HG02870 (cell line): ENCODE data around the gene FAM20A.
"Not testable (repeated sequence)": the region's sequence is repeated elsewhere in the genome, so short reads cannot be mapped to it uniquely, and the experiment has no call there.

Source experiments
- ATAC-seq: cut with Tn5 transposase; IDR thresholded peaks from one replicate; pipeline ENCODE4 v1.9.1; 2021; ENCODE audit warnings: mild to moderate bottlenecking, moderate library complexity; ENCODE audit not compliant: unreplicated experiment

FAM20A gene

DNA sequence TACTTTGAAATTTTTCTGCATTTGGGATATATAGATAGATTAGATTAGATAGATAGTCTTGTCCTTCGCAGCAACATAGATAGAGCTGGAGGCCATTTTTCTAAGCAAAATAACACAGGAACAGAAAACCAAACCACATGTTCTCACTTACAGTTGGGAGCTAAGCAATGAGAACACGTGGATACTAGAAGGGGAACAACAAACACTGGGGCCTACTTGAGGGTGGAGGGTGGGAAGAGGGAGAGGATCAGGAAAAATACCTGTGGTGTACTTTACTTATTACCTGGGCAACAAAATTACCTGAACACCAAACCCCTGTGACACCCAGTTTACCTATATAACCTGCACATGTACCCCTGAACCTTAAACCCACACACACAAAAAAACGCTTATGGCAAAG lies 74.6 kb downstream of the FAM20A start:
- ATAC-seq = no peak

DNA sequence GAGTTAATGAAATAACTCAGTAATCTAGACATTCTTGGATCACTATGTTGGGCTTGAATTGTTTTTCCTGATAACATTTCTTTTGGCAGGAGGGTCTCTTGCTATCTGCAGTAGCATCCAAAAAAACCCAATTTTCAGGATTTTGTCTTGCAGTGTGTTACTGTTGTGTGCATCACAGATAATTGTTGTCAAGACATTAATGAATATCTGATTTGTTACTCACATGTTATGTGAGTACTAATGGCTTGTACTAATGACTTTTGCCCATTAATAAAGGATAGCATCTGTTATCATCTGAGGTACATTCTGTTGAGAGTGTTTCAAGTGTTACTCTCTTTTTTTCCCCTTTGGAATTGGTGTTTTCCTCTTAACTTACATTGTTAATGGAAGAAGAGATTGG lies 78.9 kb downstream of the FAM20A start:
- no peak for ATAC-seq

DNA sequence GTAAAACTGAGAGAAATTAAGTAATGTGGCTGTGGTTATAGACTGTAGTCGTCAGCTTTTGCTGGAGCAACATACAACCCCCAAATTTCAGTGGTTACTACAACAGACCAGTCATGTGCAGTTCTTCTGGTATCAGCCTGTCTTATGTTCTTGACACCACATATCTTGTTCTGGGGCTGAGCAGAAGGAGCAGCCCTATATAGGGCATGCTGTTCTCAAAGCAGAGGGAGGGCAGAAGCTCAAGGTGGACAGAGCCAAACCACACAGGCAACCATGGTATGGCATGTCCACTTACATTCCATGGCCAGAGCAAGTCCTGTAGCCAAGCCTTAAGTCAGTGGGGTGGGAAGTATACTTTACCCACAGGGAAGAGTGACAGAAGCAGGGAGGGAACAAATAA lies 81.3 kb downstream of the FAM20A start:
- ATAC-seq = no peak

DNA sequence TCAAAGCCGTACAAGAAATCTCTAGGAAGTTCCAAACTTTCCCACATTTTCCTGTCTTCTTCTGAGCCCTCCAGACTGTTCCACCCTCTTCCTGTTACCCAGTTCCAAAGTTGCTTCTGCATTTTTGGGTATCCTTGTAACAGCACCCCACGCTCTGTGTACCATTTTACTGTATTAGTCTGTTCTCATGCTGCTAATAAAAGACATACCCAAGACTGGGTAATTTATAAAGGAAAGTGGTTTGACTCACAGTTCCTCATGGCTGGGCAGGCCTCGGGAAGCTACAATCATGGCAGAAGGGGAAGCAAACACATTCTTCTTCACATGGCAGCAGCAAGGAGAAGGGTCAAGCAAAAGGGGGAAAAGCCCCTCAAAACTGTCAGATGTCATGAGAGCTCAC lies 82.1 kb downstream of the FAM20A start:
- ATAC-seq = not testable (repeated sequence)

DNA sequence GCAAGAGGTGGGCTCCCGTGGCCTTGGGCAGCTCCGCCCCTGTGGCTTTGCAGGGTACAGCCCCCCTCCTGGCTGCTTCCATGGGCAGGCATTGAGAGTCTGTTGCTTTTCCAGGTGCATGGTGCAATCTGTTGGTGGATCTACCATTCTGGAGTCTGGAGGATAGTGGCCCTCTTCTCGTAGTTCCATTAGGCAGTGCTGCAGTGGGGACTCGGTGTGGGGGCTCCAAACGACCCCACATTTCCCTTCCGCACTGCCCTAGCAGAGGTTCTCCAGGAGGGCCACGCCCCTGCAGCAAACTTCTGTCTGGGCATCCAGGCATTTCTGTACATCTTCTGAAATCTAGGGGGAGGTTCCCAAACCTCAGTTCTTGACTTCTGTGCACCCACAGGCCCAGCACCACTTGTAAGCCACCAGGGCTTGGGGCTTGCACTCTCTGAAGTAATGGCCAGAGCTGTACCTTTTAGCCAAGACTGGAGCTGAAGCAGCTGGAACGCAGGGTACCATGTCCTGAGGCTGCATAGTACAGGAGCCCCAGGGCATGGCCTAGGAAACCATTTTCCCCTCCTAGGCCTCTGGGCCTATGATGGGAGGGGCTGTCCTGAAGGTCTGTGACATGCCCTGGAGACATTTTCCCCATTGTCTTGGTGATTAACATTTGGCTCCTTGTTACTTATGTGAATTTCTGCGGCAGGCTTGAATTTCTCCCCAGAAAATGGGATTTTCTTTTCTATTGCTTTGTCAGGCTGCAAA lies 82.9 kb downstream of the FAM20A start:
- no peak for ATAC-seq

DNA sequence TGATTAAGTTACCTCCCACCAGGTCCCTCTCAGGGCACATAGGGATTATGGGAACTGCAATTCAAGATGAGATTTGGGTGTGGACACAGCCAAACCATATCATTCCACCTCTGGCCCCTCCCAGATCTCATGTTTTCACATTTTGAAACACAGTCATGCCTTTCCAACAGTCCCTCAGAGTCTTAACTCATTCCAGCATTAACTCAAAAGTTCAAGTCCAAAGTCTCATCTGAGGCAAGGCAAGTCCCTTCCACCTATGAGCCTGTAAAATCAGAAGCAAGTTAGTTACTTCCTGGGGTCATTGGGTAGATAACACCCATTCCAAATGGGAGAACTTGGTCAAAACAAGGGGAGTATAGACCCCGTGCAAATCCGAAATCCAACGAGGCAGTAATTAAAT lies 83.6 kb downstream of the FAM20A start:
- ATAC-seq = not testable (repeated sequence)

DNA sequence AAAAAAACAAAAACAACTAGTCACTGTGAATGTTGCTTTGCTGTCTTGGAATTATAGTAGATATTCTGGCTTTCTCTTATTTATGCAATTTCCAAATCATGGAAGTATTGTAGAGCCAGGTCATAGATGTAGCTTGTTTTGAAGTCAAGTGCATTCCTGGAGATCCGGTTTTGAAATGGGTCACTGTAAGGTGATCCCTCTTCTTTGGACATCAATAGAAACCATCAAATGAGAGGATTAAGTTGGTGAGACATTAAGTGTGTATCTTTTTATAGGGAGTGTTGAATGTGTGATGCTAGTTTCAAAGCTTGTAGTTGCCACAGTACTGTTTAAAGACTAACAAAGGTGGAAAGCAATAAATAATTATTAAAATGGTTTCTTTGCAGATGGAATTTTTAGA lies 84.4 kb downstream of the FAM20A start:
- no peak for ATAC-seq

DNA sequence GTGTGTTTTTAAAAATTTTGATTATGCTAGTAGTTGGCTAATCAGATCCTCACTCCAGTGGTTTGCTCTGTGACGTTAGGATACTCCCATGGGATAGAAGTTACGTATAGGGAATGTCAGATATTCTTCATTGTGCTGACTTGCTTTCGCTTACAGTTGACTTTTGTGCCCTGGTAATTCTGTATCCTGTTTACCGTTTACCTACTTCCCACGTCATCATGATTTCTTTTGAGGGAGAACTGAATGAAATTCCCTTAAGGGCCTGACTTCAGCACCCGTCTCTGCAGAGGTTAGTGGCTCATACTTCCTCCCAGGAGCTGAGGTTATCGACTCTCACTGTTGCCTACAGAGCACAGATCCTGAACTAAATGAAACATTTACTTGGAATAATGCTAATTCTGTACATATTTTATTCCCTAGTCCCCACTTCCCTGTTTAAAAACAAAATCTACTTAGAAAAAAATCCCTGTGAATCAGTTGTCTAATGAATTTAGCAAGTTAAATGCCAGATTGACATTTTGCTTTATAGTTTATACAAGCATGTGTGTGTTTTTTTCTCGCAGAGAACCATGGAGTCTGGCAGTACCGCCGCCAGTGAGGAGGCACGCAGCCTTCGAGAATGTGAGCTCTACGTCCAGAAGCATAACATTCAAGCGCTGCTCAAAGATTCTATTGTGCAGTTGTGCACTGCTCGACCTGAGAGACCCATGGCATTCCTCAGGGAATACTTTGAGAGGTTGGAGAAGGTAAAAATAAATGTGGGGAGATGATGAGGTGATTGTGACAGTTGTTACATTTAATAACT lies 86.1 kb downstream of the FAM20A start:
- no peak for ATAC-seq

DNA sequence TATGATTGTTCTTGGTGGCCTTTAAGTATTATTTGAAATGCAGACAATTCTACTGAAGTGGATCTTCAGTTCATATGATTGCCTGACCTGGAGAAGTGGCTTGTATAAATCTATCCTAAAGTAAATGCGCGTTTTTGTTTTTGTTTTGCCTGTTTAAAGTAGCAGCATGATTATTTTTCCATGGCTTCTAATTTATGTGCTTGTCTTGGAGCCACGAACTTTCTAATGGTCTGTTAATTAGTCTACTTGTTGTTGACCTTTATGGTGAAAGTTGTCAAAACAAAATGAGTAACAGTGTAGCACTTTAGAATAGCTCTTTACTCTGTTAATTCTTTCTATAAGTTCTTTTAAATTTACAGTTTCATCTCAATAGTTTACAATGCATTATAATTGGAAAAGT lies 87.2 kb downstream of the FAM20A start:
- no peak for ATAC-seq

DNA sequence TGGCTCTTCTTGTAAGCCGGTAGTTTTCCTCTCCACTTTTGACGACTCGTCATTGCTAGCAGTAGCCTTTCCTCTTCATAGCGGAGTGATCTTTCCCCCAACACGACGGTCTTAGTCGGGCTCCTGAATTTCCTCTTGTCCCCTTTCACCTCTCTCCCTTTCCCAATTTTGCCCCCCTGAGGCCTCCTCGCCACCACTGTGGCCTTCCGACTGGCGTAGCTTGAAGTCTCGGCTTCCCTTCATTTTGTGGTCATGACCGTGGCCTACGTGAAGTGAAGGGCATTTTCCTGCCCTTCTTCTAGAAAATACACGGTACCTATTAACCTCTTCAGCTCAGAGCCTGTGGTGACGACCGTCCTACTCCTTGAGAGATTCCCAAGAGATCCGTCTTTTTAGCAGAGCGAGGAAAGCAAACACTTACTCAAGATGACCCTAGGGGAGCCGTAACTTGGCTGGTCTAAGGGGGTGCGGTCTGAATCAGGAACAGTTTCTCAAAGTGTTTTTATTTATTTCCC lies 88.2 kb downstream of the FAM20A start:
- ATAC-seq = no peak

DNA sequence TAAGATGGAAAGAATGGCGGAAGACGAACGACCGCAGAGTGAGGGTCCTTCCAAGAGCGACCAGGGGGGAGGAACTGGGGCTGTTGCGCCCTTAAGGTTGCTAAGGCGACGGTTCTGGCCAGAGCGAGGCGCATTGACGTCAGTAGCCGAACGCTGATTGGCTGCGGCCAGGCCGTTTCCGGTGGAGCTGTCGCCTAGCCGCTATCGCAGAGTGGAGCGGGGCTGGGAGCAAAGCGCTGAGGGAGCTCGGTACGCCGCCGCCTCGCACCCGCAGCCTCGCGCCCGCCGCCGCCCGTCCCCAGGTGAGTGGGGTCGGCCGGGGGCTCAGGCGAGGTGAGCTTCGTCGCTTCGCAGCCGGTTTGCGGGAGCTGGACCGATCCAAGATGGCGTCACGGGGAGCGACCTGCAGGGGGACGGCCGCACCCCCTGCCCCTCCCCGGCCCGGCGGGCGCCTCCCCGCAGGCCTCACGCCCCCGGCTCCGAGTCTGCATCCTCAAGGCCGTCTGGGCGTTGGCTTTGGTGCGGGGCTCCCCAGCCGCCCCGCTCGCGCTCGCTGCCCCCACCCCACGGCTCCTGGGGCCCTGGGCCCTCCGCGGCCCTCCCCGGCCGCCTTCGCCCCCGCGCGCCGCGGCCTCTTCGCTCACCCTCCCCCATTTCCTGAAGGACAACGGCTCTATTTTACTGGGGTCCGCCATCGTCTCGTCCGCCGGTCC lies 88.8 kb downstream of the FAM20A start, which contains the start of gene PRKAR1A:
TSS of gene PRKAR1A (plus strand) at position 184 of the 713 bp plus-strand sequence. CDS start 2,970 bp downstream, outside the sequence.
- ATAC-seq = peak; percentile 88

DNA sequence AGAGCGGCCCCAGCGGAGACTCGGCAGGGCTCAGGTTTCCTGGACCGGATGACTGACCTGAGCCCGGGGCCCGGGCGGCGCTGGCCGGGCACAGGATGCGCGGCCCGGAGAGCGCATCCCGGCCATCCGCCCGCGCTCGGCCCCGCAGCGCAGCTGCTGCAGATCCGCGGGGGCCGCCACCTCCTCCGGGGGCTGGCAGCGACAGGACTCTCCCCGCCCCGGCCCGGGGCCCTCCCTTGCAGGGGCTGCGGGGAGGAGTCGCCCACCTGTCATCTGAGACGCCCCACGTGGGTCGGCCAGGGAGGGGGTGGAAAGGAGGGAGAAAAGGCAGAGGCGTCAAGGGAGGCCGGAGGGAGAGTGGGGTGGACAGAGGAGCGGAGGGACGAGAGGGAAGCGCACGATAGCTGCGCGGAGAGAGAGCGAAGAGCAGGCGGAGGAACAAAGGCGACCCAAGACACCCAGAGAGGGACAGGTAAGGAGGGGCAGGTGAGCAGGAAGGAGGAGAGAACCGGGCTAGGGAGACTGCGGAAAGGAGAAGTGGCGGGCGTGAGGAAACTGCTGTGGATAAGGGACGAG lies 89.4 kb downstream of the FAM20A start:
- peak; percentile 45 for ATAC-seq

DNA sequence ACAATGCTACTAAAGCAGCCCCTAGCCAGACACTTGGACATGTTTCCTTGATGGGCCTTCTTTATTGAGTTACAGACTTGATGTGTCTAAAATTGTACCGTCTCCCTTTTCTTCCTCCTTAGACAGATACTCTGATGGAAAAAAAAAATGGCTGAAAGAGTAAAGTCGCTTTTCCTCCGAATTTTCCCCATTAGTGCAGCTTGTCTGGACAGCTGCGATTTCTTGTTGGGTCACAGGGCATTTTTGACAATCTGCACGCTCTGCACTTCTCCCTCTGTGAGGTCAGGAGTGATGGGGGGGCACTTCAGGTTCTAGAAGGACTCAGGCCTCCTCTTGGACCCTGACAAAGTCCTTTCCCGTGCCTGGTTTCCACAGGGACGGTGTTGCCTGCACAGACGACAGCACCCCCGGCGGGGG lies 89.9 kb downstream of the FAM20A start:
- ATAC-seq = no peak

DNA sequence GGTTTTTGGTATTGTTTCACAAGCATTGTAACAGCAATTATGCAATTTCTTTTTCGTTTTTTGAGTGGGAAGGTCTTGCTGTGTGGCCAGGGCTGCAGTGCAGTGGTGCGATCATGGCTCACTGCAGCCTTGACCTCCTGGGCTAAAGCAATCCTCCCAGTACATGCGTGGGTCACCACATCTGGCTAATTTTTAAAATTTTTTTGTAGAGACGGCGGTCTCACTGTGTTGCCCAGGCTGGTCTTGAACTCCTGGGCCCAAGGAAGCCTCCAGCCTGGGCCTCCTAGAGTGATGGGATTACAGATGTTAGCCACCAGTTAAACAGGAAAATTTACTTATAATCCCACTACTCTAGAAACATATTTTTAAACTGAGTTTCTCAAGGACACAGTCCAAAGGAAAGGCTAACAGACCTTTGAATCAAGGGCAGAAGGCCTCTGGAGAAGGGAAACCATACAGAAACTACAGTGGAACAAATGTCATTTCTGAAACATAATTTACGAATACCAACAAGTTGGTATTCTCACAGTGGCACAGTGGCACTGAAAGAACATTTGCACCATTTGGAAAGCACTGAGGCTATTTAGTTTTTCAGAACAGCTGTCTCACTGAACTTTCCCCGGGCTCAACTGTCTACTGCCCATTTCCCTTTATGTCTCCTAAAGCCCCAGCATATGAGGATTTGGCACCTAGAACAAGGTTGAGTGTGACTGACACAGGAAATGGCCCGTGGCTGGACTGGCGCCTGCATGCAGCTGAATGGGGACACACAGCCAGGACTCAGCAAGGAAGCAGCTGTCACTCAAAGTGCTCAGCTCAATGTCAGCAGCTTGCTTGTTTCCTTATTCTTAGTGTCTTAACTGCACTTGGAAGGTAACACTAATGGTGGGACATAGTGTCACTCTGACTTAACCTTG lies 91.8 kb downstream of the FAM20A start:
- no peak for ATAC-seq

DNA sequence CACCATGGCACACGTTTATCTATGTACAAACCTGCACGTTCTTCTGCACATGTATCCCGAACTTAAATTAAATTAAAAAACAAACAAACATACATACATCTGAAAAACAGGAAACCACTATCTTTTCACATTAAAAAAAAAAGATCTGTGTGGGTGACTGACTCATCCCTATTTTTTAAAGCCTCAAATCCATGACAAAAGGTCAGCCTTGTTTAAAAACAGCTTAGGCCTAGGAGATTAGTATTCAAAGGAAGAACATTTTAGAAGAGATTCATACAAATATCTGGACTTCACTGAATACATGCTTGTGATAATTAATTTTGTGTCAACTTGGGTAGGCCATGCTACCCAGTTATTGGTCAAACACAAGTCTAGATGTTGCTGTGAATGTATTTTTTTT lies 93.6 kb downstream of the FAM20A start:
- ATAC-seq = no peak

DNA sequence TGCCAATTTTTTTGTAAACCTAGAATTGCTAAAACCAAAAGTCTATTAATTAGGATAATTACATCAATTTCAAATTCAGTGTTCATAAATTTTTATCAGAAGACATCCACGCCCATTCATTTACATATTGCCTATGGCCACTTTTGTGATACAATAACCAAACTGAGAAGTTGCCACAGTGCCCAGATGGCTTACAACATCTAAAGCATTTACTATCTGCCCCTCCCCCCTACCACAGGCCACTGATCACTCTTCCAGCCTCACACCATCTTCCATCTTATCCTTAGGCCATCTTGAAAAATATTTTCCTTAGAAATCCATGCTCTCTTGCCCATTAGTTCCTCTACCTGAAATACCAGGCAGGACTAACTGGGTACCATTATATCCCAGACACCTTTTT lies 95.2 kb downstream of the FAM20A start:
- no peak for ATAC-seq

DNA sequence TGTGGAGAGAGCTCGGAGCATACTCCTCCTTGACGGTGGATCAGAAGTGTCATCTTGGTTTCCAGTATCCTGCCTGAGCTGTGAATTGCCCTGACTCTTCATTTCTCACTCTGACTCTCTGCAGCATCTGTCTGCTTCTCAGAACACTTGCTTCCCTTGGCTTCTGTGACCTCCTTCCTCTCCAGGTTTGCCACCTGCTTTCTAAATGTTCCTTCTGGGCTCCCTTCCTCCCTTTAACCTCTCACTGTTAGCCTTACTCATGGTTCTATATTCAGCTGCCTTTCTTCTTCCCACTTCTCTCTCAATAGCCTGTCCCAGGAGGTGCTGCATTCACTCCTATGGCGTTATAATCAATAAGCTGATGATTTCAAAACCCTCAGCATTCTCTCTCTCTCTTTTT lies 100.1 kb downstream of the FAM20A start:
- ATAC-seq = no peak

DNA sequence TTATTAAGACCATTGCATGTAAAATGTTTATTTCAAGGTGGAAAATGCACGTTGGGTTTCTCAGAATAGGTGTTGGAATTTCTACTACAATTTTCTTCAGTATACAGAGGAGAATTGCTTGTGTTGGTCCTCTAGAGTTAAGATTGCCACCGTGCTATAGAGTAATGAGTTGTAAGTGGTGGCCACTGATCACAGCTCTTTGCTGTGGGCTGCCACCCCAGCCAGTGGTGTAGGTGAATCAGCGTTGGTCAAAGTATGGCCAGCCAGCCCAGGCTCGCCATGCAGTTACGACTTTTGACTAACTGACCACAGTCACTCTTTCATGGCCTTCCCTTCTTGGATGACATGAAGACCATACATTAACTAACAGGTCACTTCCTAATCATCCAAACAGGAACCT lies 101.6 kb downstream of the FAM20A start:
- ATAC-seq = no peak

DNA sequence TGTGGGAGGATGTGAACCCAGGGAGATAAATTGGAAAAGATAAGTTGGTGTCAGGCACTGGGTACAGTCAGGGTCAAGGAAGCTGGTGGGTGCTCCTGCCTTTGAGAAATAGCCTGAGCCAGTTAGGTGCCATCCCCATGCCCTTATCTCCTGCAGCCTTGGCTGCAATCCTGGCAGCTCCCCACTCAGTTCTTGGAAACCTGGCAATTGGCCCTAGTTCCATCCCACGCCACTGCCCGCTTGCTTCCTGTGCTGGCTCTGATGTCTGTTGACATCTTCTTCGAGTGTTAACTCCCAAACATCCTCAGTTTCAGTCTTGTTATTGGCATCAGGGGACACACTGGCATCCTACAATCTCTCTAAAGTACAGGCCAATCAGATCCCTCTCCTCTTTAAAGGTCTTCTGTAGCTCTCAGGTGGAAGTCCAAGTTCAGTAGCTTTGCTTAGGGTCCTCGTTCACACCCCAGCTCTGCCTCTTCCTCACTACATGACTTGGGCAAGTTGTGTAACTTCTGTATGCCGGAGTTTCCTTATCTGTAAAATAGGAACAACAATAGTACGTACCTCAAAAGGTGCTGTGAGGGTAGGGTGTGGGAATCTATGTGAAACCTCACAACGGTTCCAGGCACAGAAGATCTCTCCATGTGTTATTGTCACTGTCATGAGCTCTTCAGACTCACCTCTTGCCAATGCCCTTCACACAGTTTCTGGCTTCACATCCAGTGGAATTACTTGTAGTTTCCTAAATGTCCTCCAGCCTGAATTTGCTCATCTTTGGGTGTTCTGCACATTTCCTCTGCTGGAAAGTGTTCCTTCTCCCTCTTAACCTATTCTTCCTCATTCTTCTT lies 102.5 kb downstream of the FAM20A start:
- peak; percentile 19 for ATAC-seq
